CD14-positive monocyte (primary cell): ENCODE data around the gene TNFRSF6B. TPM values are rescaled to one million over a fixed set of nuclear protein-coding genes. Genes with fewer than 3 reads are reported as not detected.

Source experiments
- DNase-seq, 3 donors: peaks; one replicate each; pipeline ENCODE4 v3.0.0-alpha.2; 2011 to 2022
- H2AFZ ChIP-seq: 2 replicates; pipeline ENCODE4 v1.6.0; 2012; ENCODE audit warnings: mild to moderate bottlenecking, low read depth, low read length, inconsistent platforms; ENCODE audit not compliant: insufficient read depth, poor library complexity, severe bottlenecking
- H3K27ac ChIP-seq, 2 donors: 1 replicate in 1 of 2; 2 replicates in 1 of 2; pipeline ENCODE4 v1.5.1; 2012 to 2013; ENCODE audit warnings: low read length in 2 of 2, control low read depth in 1 of 2, inconsistent platforms in 1 of 2, low read depth in 1 of 2, mild to moderate bottlenecking in 1 of 2
- H3K27me3 ChIP-seq, 2 donors: one replicate each; pipeline versions ENCODE4 v1.6.0 to v1.6.1; 2011 to 2013; ENCODE audit warnings: low read length in 2 of 2; ENCODE audit not compliant: control insufficient read depth in 2 of 2, insufficient read depth in 2 of 2
- H3K36me3 ChIP-seq, 2 donors: replicated peaks in 1 of 2; 1 replicate in 1 of 2; 2 replicates in 1 of 2; pipeline versions ENCODE4 v1.5.1 to v1.6.1; 2012 to 2013; ENCODE audit warnings: low read length in 2 of 2, control low read depth in 1 of 2, inconsistent platforms in 1 of 2, mild to moderate bottlenecking in 1 of 2; ENCODE audit not compliant: insufficient read depth in 2 of 2, control insufficient read depth in 1 of 2
- H3K4me1 ChIP-seq, 2 donors: 1 replicate in 1 of 2; 2 replicates in 1 of 2; pipeline versions ENCODE4 v1.5.1 to v1.6.1; 2012 to 2013; ENCODE audit warnings: low read length in 2 of 2, control low read depth in 1 of 2, inconsistent platforms in 1 of 2, mild to moderate bottlenecking in 1 of 2, moderate library complexity in 1 of 2; ENCODE audit not compliant: insufficient read depth in 2 of 2, control insufficient read depth in 1 of 2
- H3K4me2 ChIP-seq: replicated peaks from 2 replicates; pipeline ENCODE3; 2012; ENCODE audit warnings: low read length, moderate library complexity, mild to moderate bottlenecking; ENCODE audit not compliant: poor library complexity, severe bottlenecking; ENCODE audit errors: extremely low read depth
- H3K4me3 ChIP-seq, 3 experiments: fragments of 200-600 bp in 1 of 3; sonication (generic) in 1 of 3; replicated peaks in 1 of 3; 1 replicate in 2 of 3; 2 replicates in 1 of 3; pipeline ENCODE4 v1.5.1; 2011 to 2013; ENCODE audit warnings: low read length in 3 of 3, mild to moderate bottlenecking in 3 of 3, control low read depth in 2 of 3, low read depth in 2 of 3, inconsistent platforms in 1 of 3, moderate library complexity in 1 of 3
- H3K79me2 ChIP-seq: 2 replicates; pipeline ENCODE4 v1.6.0; 2012; ENCODE audit warnings: mild to moderate bottlenecking, control low read depth, inconsistent platforms, low read length, moderate library complexity; ENCODE audit not compliant: insufficient read depth
- H3K9ac ChIP-seq: 2 replicates; pipeline ENCODE4 v1.6.0; 2017; ENCODE audit warnings: low read length, mild to moderate bottlenecking; ENCODE audit not compliant: insufficient read depth, poor library complexity, severe bottlenecking
- H3K9me3 ChIP-seq, 2 donors: replicated peaks in 1 of 2; 1 replicate in 1 of 2; 2 replicates in 1 of 2; pipeline versions ENCODE4 v1.5.1 to v1.6.1; 2012 to 2013; ENCODE audit warnings: low read length in 2 of 2, control low read depth in 1 of 2; ENCODE audit not compliant: control insufficient read depth in 1 of 2, insufficient read depth in 1 of 2
- H4K20me1 ChIP-seq: 2 replicates; pipeline ENCODE4 v1.6.0; 2012; ENCODE audit warnings: mild to moderate bottlenecking, low read length, control low read depth, moderate library complexity; ENCODE audit not compliant: insufficient read depth
- H3K27ac Mint-ChIP-seq, 7 donors: one replicate each; pipeline ENCODE4 v1.8.0; 2020; ENCODE audit warnings: mild to moderate bottlenecking in 7 of 7, mixed read lengths in 7 of 7, moderate library complexity in 6 of 7, inconsistent platforms in 2 of 7
- H3K27me3 Mint-ChIP-seq, 3 donors: one replicate each; pipeline ENCODE4 v1.8.0; 2021 to 2022; ENCODE audit warnings: low read depth in 3 of 3, mild to moderate bottlenecking in 3 of 3, mixed read lengths in 3 of 3, moderate library complexity in 3 of 3, inconsistent platforms in 1 of 3
- H3K36me3 Mint-ChIP-seq, 2 donors: one replicate each; pipeline ENCODE4 v1.8.0; 2020; ENCODE audit warnings: mixed read lengths in 2 of 2, inconsistent platforms in 1 of 2, mild to moderate bottlenecking in 1 of 2
- H3K4me1 Mint-ChIP-seq: one replicate; pipeline ENCODE4 v1.8.0; 2020; ENCODE audit warnings: mild to moderate bottlenecking, mixed read lengths
- H3K4me3 Mint-ChIP-seq, 2 donors: one replicate each; pipeline ENCODE4 v1.8.0; 2020; ENCODE audit warnings: mild to moderate bottlenecking in 2 of 2, mixed read lengths in 2 of 2, moderate library complexity in 1 of 2
- H3K9me3 Mint-ChIP-seq, 7 donors: one replicate each; pipeline ENCODE4 v1.8.0; 2020 to 2022; ENCODE audit warnings: mixed read lengths in 7 of 7, mild to moderate bottlenecking in 6 of 7, moderate library complexity in 6 of 7, inconsistent platforms in 2 of 7
- WGBS: methylation state at CpG from one replicate; pipeline ENCODE4 v1.1.5; 2013; ENCODE audit warnings: missing lambda C conversion rate; ENCODE audit not compliant: insufficient coverage; 5-methylcytosine and 5-hydroxymethylcytosine counted together
- intact Hi-C, 2 donors: fragments of 100-400 bp; cut with micrococcal nuclease; formaldehyde crosslinking; loops; one replicate each; pipeline versions ENCODE4 v1.15.0 to v1.15.1; 2023
- polyA plus RNA-seq, 3 donors: library from polyadenylated mRNA; depleted of rRNA in 1 of 3; unstranded in 2 of 3; stranded (reverse) in 1 of 3; fragments of 300-500 nt in 2 of 3; fragments of >200 nt in 1 of 3; fragmentation: Illumina TruSeq in 2 of 3; gene quantifications; 1 replicate in 2 of 3; 2 replicates in 1 of 3; pipeline ENCODE4 v1.2.3, GENCODE V29; 2012 to 2021
- TF ChIP-seq, protein P1 (sequence below): fragments of 200-600 bp; IDR thresholded peaks from one replicate; pipeline ENCODE4 v1.8.0; 2022; ENCODE audit warnings: antibody characterized with exemption, mild to moderate bottlenecking

Gene TNFRSF6B
- polyA plus RNA-seq, 3 donors: 6.5 TPM; not detected in 2

DNA sequence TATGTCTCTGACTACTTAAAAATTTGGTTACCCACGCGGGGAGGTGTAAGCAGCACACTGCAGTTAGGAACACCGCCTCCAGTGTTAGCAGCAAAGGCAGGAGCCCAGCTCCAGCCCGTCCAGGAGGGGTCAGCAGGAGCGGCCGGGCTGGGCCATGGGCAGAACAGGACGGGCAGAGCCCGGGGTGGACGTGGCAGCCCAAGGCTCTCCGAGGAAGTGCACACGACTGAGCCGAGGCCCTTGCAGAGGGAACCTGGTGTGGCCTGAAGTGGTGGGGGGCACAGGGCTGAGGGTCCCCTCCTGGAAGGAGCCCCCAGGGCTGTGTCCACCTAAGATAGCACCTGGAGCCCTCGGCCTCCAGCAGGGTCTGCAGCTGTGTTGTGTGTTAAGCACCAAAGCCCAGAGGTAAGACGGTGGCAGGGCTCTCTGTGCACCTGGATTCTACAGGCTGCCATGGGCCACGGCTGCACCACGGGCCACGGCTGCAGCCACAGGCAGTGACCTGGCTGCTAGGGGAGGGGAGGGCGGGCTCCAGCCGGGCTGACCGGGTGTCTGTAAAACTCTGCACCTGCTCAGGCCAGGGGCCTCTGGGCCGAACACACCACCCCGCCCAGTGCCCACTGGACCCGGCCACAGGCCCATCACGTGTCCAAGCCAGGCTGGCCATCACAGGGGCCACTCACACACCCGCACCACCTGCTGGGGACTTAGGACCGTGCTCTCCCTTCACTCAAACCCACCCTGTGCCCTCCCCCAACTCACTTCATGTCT, 49.7 kb downstream of the TNFRSF6B start:
- WGBS: 96% methylated on average over 21 of the region's 26 CpGs
- no peak overlapping the region for H3K27ac Mint-ChIP-seq
- TF ChIP-seq, protein P1, sequence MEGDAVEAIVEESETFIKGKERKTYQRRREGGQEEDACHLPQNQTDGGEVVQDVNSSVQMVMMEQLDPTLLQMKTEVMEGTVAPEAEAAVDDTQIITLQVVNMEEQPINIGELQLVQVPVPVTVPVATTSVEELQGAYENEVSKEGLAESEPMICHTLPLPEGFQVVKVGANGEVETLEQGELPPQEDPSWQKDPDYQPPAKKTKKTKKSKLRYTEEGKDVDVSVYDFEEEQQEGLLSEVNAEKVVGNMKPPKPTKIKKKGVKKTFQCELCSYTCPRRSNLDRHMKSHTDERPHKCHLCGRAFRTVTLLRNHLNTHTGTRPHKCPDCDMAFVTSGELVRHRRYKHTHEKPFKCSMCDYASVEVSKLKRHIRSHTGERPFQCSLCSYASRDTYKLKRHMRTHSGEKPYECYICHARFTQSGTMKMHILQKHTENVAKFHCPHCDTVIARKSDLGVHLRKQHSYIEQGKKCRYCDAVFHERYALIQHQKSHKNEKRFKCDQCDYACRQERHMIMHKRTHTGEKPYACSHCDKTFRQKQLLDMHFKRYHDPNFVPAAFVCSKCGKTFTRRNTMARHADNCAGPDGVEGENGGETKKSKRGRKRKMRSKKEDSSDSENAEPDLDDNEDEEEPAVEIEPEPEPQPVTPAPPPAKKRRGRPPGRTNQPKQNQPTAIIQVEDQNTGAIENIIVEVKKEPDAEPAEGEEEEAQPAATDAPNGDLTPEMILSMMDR: no peak
- Histone ChIP-seq H3K27ac (no peak overlapping the region), H3K79me2 (peaks cover 5% of the 10 kb centered on the region), H3K9ac (no peak overlapping the region), H3K27me3 (no peaks in the 10 kb centered on the region), H3K4me3 (no peak overlapping the region), H3K9me3 (no peaks in the 10 kb centered on the region), H3K36me3 (peaks cover 0 to 9% of the 10 kb centered on the region in 2 donors), H2AFZ (no peak overlapping the region), H3K4me1 (peaks cover 5 to 6% of the 10 kb centered on the region in 2 donors), H3K4me2 (no peak overlapping the region), H4K20me1 (peaks cover 4% of the 10 kb centered on the region)
- peaks cover 1% of the 10 kb centered on the region for H3K4me1 Mint-ChIP-seq
- no peak overlapping the region for H3K4me3 Mint-ChIP-seq
- H3K27me3 Mint-ChIP-seq: peaks cover 1 to 3% (median 2%) of the 10 kb centered on the region in 3 donors
- DNase-seq: no peak
- intact Hi-C loops: no loop called here
- no peaks in the 10 kb centered on the region for H3K9me3 Mint-ChIP-seq
- peaks cover 2 to 8% of the 10 kb centered on the region in 2 donors for H3K36me3 Mint-ChIP-seq

DNA sequence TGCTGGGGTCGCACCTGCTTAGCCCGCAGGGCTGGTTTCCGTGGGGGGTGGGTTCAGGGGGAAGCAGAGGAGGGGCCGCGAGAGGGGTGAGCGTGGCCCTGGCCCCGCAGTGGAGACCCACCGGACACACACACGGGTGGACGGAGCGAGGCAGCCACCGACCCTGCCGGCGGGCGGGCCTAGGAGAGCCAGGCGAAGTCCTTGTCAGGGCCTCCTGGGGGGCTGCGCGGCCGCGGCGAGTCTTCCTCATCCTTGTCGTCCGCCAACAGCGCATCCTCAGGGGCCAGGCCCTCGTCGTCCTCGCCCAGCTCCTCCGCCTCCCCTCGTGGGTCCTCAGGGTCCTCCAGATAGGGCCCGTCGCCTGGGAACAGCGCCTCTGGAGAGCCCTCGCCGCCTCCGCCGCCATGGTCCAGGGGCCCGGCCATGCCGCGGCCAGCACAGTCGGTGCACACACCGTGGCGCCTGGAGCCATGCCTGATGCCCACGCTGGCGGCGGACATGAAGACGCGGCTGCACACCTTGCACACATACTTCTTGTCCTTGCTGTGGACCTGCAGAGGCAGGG, 50.4 kb downstream of the TNFRSF6B start:
- DNase-seq: no peak
- 96% methylated on average over 36 of the region's 47 CpGs for WGBS
- no peaks in the 10 kb centered on the region for H4K20me1 ChIP-seq
- H3K9ac ChIP-seq: no peak overlapping the region
- H3K4me1 Mint-ChIP-seq: no peaks in the 10 kb centered on the region
- TF ChIP-seq, protein P1: no peak
- H3K79me2 ChIP-seq: no peaks in the 10 kb centered on the region
- no peaks in the 10 kb centered on the region for H3K4me1 ChIP-seq
- H3K4me3 ChIP-seq: no peak overlapping the region
- no peak overlapping the region for H3K4me3 Mint-ChIP-seq
- peaks cover 2 to 8% of the 10 kb centered on the region in 2 donors for H3K36me3 Mint-ChIP-seq
- no peak overlapping the region for H3K27ac Mint-ChIP-seq
- no peak overlapping the region for H3K27ac ChIP-seq
- H3K27me3 Mint-ChIP-seq: peaks cover 2 to 4% (median 3%) of the 10 kb centered on the region in 3 donors
- no peaks in the 10 kb centered on the region for H3K27me3 ChIP-seq
- H3K4me2 ChIP-seq: no peak overlapping the region
- H2AFZ ChIP-seq: no peak overlapping the region
- peaks cover 0 to 9% of the 10 kb centered on the region in 2 donors for H3K36me3 ChIP-seq
- no peaks in the 10 kb centered on the region for H3K9me3 ChIP-seq
- intact Hi-C loops: no loop called here
- H3K9me3 Mint-ChIP-seq: no peaks in the 10 kb centered on the region
